Measurements from ENCODE around the gene KDM8. TPM values are rescaled to one million over a fixed set of nuclear protein-coding genes. Genes with fewer than 3 reads are reported as not detected.

The KDM8 gene
- total RNA-seq, 1 experiment from 2014 or later, result 3.7 TPM

DNA sequence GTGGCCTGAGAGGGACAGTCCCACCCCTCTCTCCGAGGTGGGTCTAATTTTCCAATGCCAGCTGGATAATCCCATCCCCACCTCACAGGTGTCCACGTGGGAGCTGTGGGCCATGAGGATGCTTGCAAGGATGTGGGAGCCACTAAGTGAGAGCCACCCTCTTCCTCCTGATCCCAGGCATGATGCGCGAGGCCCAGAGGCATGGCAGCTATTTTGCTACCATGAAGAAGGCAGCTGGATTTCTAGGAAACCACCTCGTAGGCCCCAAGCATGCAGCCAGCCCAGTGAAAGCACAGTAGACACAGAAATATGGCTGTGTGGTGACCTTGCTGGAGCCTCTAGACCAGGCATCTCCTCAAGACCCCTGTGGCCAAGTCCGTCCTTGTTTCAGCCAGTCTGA is 20.4 kb downstream of the KDM8 start:
- intact Hi-C loops (cut with micrococcal nuclease), result no loop called here
- no TSS peak for BruUV-seq (replicated peaks)
- Mint-ChIP-seq H3K4me1 (ENCODE audit: insufficient read depth, unreplicated experiment) (no peaks in the 10 kb centered on the region), H3K27me3 (ENCODE audit: insufficient read depth, unreplicated experiment) (no peaks in the 10 kb centered on the region), H3K4me3 (ENCODE audit: unreplicated experiment) (no peak overlapping the region), H3K9me3 (ENCODE audit: unreplicated experiment) (no peaks in the 10 kb centered on the region), H3K36me3 (ENCODE audit: insufficient read depth, unreplicated experiment) (peaks cover 13% of the 10 kb centered on the region), H3K27ac (ENCODE audit: low read depth, unreplicated experiment) (no peak overlapping the region)
- ChIA-PET POLR2A (no interaction called here), CTCF (interaction anchor here (0.6 to 6.6 kb wide), 5 partner anchors 11 to 846 kb away, joined by 3 to 58 read pairs (median 4); no protein-coding TSS in a partner anchor)
- TF ChIP-seq, protein P1, sequence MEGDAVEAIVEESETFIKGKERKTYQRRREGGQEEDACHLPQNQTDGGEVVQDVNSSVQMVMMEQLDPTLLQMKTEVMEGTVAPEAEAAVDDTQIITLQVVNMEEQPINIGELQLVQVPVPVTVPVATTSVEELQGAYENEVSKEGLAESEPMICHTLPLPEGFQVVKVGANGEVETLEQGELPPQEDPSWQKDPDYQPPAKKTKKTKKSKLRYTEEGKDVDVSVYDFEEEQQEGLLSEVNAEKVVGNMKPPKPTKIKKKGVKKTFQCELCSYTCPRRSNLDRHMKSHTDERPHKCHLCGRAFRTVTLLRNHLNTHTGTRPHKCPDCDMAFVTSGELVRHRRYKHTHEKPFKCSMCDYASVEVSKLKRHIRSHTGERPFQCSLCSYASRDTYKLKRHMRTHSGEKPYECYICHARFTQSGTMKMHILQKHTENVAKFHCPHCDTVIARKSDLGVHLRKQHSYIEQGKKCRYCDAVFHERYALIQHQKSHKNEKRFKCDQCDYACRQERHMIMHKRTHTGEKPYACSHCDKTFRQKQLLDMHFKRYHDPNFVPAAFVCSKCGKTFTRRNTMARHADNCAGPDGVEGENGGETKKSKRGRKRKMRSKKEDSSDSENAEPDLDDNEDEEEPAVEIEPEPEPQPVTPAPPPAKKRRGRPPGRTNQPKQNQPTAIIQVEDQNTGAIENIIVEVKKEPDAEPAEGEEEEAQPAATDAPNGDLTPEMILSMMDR (IDR thresholded peaks at IDR 0.05; ENCODE audit: unreplicated experiment), result no peak
- no peak for DNase-seq (ENCODE audit: unreplicated experiment)

DNA sequence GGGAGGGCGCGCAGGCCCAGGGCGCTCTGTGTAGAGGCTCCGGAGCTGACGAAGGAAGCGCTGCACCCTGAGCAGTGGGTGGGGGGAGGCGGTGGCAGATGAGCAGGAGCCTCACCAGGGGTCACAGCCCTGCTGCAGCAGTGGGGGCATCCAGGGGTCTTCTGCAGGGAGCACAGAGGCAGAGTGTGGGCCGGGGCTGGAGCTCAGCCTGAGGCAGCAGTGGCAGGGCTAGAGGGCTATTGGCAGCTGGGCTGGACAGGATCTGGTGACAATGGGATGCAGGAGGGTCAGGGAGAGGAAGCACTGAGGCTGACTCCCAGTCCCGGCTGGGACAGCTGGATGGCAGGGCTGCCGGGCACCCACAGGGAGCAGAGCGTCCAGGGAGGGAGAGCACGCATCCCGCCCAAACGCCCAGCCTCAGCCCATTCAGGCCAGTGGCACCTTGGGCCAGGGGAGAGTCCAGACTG is 21.0 kb downstream of the KDM8 start:
- BruUV-seq (replicated peaks), result no TSS peak
- Mint-ChIP-seq H3K27me3 (ENCODE audit: insufficient read depth, unreplicated experiment) (no peaks in the 10 kb centered on the region), H3K9me3 (ENCODE audit: unreplicated experiment) (no peaks in the 10 kb centered on the region), H3K27ac (ENCODE audit: low read depth, unreplicated experiment) (no peak overlapping the region), H3K4me3 (ENCODE audit: unreplicated experiment) (no peak overlapping the region), H3K4me1 (ENCODE audit: insufficient read depth, unreplicated experiment) (no peaks in the 10 kb centered on the region), H3K36me3 (ENCODE audit: insufficient read depth, unreplicated experiment) (peaks cover 19% of the 10 kb centered on the region)
- CTCF ChIA-PET, result interaction anchor here (0.7 to 6.6 kb wide), 3 partner anchors 11 to 143 kb away, joined by 3 to 58 read pairs (median 41); no protein-coding TSS in a partner anchor
- POLR2A ChIA-PET, result no interaction called here
- intact Hi-C loops (cut with micrococcal nuclease), result no loop called here
- TF ChIP-seq, protein P1 (IDR thresholded peaks at IDR 0.05; ENCODE audit: unreplicated experiment), result no peak
- DNase-seq (ENCODE audit: unreplicated experiment), result no peak

DNA sequence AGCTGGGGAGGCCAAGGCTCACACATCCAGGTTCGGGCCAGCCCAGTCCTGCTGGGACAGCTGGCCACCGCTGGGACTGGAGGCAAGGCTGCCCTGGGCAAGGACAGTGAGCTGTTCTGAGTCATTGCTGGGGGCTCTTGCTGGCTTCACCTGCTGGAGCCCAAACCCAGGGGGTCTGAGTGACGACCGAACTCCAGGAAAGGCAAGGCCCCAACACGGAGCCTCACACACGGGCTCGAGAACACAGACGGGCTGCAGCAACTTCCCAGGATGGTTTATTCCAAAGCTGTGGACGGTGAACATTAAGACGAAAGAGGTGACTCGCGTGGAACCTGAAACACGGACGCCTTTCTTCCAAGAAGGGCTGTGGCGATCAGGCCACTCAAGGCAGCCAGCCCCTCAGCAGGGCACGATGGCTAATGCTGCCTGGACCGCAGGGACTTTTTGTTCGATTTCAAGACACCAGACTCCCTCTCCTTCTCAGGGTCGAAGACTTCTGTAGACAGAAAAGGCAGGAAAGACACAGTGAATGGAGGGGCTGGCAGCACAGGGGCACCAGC is 21.5 kb downstream of the KDM8 start:
- Mint-ChIP-seq H3K27ac (ENCODE audit: low read depth, unreplicated experiment) (no peak overlapping the region), H3K4me3 (ENCODE audit: unreplicated experiment) (no peak overlapping the region), H3K9me3 (ENCODE audit: unreplicated experiment) (no peaks in the 10 kb centered on the region), H3K27me3 (ENCODE audit: insufficient read depth, unreplicated experiment) (no peaks in the 10 kb centered on the region), H3K4me1 (ENCODE audit: insufficient read depth, unreplicated experiment) (no peaks in the 10 kb centered on the region), H3K36me3 (ENCODE audit: insufficient read depth, unreplicated experiment) (peaks cover 20% of the 10 kb centered on the region)
- intact Hi-C loops (cut with micrococcal nuclease), result no loop called here
- CTCF ChIA-PET, result interaction anchor here (0.6 to 6.6 kb wide), 3 partner anchors 10 to 1997 kb away, joined by 3 to 58 read pairs (median 41); no protein-coding TSS in a partner anchor
- POLR2A ChIA-PET, result no interaction called here
- TF ChIP-seq, protein P1 (IDR thresholded peaks at IDR 0.05; ENCODE audit: unreplicated experiment), result no peak
- no TSS peak for BruUV-seq (replicated peaks)
- DNase-seq (ENCODE audit: unreplicated experiment), result no peak

- Mint-ChIP-seq H3K9me3 (ENCODE audit: unreplicated experiment) (no peaks in the 10 kb centered on the region), H3K4me3 (ENCODE audit: unreplicated experiment) (no peak overlapping the region), H3K27ac (ENCODE audit: low read depth, unreplicated experiment) (no peak overlapping the region), H3K36me3 (ENCODE audit: insufficient read depth, unreplicated experiment) (peaks cover 25% of the 10 kb centered on the region), H3K4me1 (ENCODE audit: insufficient read depth, unreplicated experiment) (no peaks in the 10 kb centered on the region), H3K27me3 (ENCODE audit: insufficient read depth, unreplicated experiment) (no peaks in the 10 kb centered on the region)
- TF ChIP-seq, protein P1 (IDR thresholded peaks at IDR 0.05; ENCODE audit: unreplicated experiment), result no peak
- BruUV-seq (replicated peaks), result no TSS peak
- ChIA-PET CTCF (interaction anchor here (0.7 to 6.6 kb wide), 4 partner anchors 9 to 142 kb away, joined by 3 to 58 read pairs (median 22); no protein-coding TSS in a partner anchor), POLR2A (no interaction called here)
- no peak for DNase-seq (ENCODE audit: unreplicated experiment)
- intact Hi-C loops (cut with micrococcal nuclease), result no loop called here
These were observed 22.4 kb downstream of the KDM8 start for GRCh38 chr16:27225536-27226360.
